NCI-H226 (cell line): Measurements from ENCODE around the gene RAC3.

Experiments used
- DNase-seq: peaks from one replicate; pipeline ENCODE4 v3.0.0-alpha.2; 2015

The RAC3 gene

GRCh38 chr17:82045936-82046484 is 14.5 kb downstream of the RAC3 start:
- no peak for DNase-seq

- no peak for DNase-seq
Observed at GRCh38 chr17:82046903-82047302, 15.4 kb downstream of the RAC3 start.

GRCh38 chr17:82047379-82047778 is 15.9 kb downstream of the RAC3 start:
- no peak for DNase-seq

- DNase-seq = no peak
Observed at GRCh38 chr17:82047914-82048570, 16.6 kb downstream of the RAC3 start.

GRCh38 chr17:82048571-82048971 is 17.1 kb downstream of the RAC3 start:
- DNase-seq = no peak

- DNase-seq = no peak
Observed at GRCh38 chr17:82049106-82049505, 17.6 kb downstream of the RAC3 start.

GRCh38 chr17:82049521-82049971 is 18.1 kb downstream of the RAC3 start:
- DNase-seq = no peak

GRCh38 chr17:82050152-82050760 is 18.8 kb downstream of the RAC3 start:
- DNase-seq = no peak

- no peak for DNase-seq
Observed at GRCh38 chr17:82050761-82051641, 19.5 kb downstream of the RAC3 start.

- DNase-seq = peak; percentile 55
Observed at GRCh38 chr17:82051776-82052637, 20.5 kb downstream of the RAC3 start, which contains the start of the genes GPS1 and RFNG. TSS of gene GPS1 (plus strand) at chr17:82051898. CDS start at chr17:82051932, 34 bp downstream. TSS of gene RFNG (minus strand) at chr17:82051811. CDS start at chr17:82051766, 45 bp downstream.

- DNase-seq = no peak
Observed at GRCh38 chr17:82052638-82053059, 21.2 kb downstream of the RAC3 start.

- no peak for DNase-seq
Observed at GRCh38 chr17:82053130-82053529, 21.7 kb downstream of the RAC3 start.

GRCh38 chr17:82053556-82054263 is 22.2 kb downstream of the RAC3 start:
- DNase-seq = peak; percentile 0

GRCh38 chr17:82054351-82055022 is 23.0 kb downstream of the RAC3 start:
- peak; percentile 0 for DNase-seq

GRCh38 chr17:82055023-82055964 is 23.8 kb downstream of the RAC3 start:
- DNase-seq = no peak

- DNase-seq = peak; percentile 0
Observed at GRCh38 chr17:82055965-82056728, 24.7 kb downstream of the RAC3 start.

- DNase-seq = peak; percentile 1
Observed at GRCh38 chr17:82056729-82057621, 25.5 kb downstream of the RAC3 start.
